Endodermal cell (in vitro differentiated cells): ENCODE measurements around the gene ASTL. TPM values are rescaled to one million over a fixed set of nuclear protein-coding genes. Genes with fewer than 3 reads are reported as not detected.

ENCODE experiments used
- DNase-seq: peaks from one replicate; pipeline ENCODE4 v3.0.0-alpha.2; 2017
- H3K27ac ChIP-seq: 2 replicates; pipeline ENCODE4 v1.5.1; 2013; ENCODE audit warnings: mild to moderate bottlenecking, low read depth, low read length, moderate library complexity
- H3K27me3 ChIP-seq: 2 replicates; pipeline ENCODE4 v1.6.1; 2013; ENCODE audit warnings: mild to moderate bottlenecking, low read length, moderate library complexity; ENCODE audit not compliant: insufficient read depth, control insufficient read depth, poor library complexity, severe bottlenecking
- H3K36me3 ChIP-seq: 2 replicates; pipeline ENCODE4 v1.7.0; 2013; ENCODE audit warnings: mild to moderate bottlenecking, low read length, moderate library complexity; ENCODE audit not compliant: control insufficient read depth, insufficient read depth
- H3K4me1 ChIP-seq: one replicate; pipeline ENCODE4 v1.7.0; 2013; ENCODE audit warnings: low read length; ENCODE audit not compliant: control insufficient read depth, insufficient read depth
- H3K4me3 ChIP-seq: 2 replicates; pipeline ENCODE4 v1.5.1; 2013; ENCODE audit warnings: mild to moderate bottlenecking, low read length, moderate library complexity
- H3K9ac ChIP-seq: 2 replicates; pipeline ENCODE4 v1.6.1; 2013; ENCODE audit warnings: mild to moderate bottlenecking, low read length, moderate library complexity; ENCODE audit not compliant: poor library complexity, severe bottlenecking; ENCODE audit errors: extremely low read depth
- H3K9me3 ChIP-seq: 2 replicates; pipeline ENCODE4 v1.6.1; 2013; ENCODE audit warnings: mild to moderate bottlenecking, low read length, moderate library complexity; ENCODE audit not compliant: control insufficient read depth
- H3K27ac Mint-ChIP-seq: 2 replicates; pipeline ENCODE4 v1.8.0; 2020; ENCODE audit warnings: mixed read lengths
- H3K27me3 Mint-ChIP-seq: 2 replicates; pipeline ENCODE4 v1.8.0; 2021; ENCODE audit warnings: mild to moderate bottlenecking, mixed read lengths; ENCODE audit not compliant: insufficient read depth
- H3K36me3 Mint-ChIP-seq: 2 replicates; pipeline ENCODE4 v1.8.0; 2020; ENCODE audit warnings: low read depth, mixed read lengths
- H3K4me1 Mint-ChIP-seq: 2 replicates; pipeline ENCODE4 v1.8.0; 2020; ENCODE audit warnings: mixed read lengths
- H3K4me3 Mint-ChIP-seq: 2 replicates; pipeline ENCODE4 v1.8.0; 2020; ENCODE audit warnings: mild to moderate bottlenecking, moderate library complexity, mixed read lengths
- H3K9me3 Mint-ChIP-seq: 2 replicates; pipeline ENCODE4 v1.8.0; 2020; ENCODE audit warnings: mild to moderate bottlenecking, mixed read lengths
- WGBS, 2 experiments: methylation state at CpG; one replicate each; pipeline versions ENCODE4 v1.1.5 to v1.1.7; 2013; ENCODE audit warnings: missing lambda C conversion rate in 2 of 2, mixed read lengths in 1 of 2; ENCODE audit not compliant: insufficient coverage in 1 of 2, insufficient read length in 1 of 2; 5-methylcytosine and 5-hydroxymethylcytosine counted together
- total RNA-seq, 2 donors: library from RNA; stranded (reverse); fragmentation: NEBNext Ultra II Directional in 1 of 2; extraction: Animal tissue kit (Norgen Biotek cat#: 25700) in 1 of 2; gene quantifications; 2 replicates in 1 of 2; 3 replicates in 1 of 2; pipeline ENCODE4 v1.2.1, GENCODE V29; 2021
- TF ChIP-seq, protein P1 (sequence below): fragments of 200-600 bp; sonication (generic); conservative IDR thresholded peaks from 2 replicates; pipeline ENCODE4 v1.5.0; 2021; ENCODE audit warnings: antibody characterized with exemption, mild to moderate bottlenecking

The ASTL gene
- total RNA-seq, 2 donors from 2014 or later, result not detected

DNA sequence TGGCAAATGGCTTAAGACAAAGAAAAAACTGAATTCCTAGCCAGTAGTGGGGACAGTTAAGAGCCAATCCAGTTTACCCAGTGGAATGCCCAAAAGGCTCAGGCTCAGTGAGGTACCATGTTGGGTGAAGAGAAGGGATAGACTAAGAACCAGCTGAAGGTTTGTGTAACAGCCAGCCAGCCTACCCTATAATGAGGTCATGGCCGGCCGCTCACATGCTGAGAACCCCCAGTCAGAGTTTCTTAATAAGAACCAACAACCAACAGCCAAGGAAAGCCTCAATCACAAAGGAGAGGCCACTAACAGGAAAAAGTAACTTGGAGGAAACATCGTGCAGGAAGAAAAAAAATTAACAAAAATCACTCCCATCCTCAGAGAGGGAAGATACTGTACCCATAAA lies 32.3 kb upstream of the ASTL start:
- no peak overlapping the region for H3K27ac Mint-ChIP-seq
- TF ChIP-seq, protein P1, sequence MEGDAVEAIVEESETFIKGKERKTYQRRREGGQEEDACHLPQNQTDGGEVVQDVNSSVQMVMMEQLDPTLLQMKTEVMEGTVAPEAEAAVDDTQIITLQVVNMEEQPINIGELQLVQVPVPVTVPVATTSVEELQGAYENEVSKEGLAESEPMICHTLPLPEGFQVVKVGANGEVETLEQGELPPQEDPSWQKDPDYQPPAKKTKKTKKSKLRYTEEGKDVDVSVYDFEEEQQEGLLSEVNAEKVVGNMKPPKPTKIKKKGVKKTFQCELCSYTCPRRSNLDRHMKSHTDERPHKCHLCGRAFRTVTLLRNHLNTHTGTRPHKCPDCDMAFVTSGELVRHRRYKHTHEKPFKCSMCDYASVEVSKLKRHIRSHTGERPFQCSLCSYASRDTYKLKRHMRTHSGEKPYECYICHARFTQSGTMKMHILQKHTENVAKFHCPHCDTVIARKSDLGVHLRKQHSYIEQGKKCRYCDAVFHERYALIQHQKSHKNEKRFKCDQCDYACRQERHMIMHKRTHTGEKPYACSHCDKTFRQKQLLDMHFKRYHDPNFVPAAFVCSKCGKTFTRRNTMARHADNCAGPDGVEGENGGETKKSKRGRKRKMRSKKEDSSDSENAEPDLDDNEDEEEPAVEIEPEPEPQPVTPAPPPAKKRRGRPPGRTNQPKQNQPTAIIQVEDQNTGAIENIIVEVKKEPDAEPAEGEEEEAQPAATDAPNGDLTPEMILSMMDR, result no peak
- 95% methylated on average over 3 of the region's 3 CpGs; no CpG with 5 or more reads in 1 of the 2 experiments for WGBS, 2 experiments

DNA sequence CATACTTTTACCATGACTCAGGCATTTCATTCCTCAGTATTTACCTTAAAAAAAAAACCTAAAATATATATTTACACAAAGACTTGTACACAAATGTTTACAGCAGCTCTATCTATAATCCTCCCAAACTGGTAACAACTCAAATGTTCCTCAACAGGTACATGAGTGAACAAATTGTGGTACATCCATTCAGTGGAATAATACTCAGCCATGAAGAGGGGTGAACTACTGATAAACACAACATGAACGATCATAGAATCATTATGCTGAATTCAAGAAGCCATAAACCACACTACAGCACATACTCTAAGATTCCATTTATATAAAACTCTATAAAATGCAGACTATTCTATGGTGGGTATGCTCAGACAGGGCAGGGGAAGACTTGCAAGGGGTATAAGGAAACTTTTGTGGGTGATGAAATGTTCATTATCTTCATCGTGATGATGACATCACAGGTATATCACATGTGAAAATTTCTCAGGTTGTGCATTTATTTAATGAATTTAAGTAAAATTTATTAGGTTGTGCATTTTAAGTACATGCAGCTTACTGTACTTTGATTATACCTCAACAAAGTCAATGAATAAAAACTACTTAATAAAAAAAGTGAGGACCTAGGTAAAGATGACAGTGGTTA lies 31.7 kb upstream of the ASTL start:
- H3K4me1 ChIP-seq, result no peaks in the 10 kb centered on the region
- H3K4me3 Mint-ChIP-seq, result no peak overlapping the region
- H3K4me1 Mint-ChIP-seq, result no peaks in the 10 kb centered on the region
- peaks cover 7% of the 10 kb centered on the region for H3K9me3 ChIP-seq
- 88 to 100% methylated on average over 1 to 2 of the region's 2 CpGs for WGBS, 2 experiments
- H3K27ac ChIP-seq, result no peak overlapping the region
- no peaks in the 10 kb centered on the region for H3K36me3 ChIP-seq
- H3K27me3 Mint-ChIP-seq, result no peaks in the 10 kb centered on the region
- TF ChIP-seq, protein P1, result no peak
- no peak overlapping the region for H3K9ac ChIP-seq
- H3K4me3 ChIP-seq, result peak overlapping the region; percentile 28
- H3K27ac Mint-ChIP-seq, result no peak overlapping the region
- H3K36me3 Mint-ChIP-seq, result no peaks in the 10 kb centered on the region
- DNase-seq, result no peak
- peaks cover 6% of the 10 kb centered on the region for H3K9me3 Mint-ChIP-seq
- no peaks in the 10 kb centered on the region for H3K27me3 ChIP-seq

More for the DNA sequence above, 32.3 kb upstream of the ASTL start:
- no peak overlapping the region for H3K9ac ChIP-seq
- no peaks in the 10 kb centered on the region for H3K4me1 Mint-ChIP-seq
- no peaks in the 10 kb centered on the region for H3K27me3 ChIP-seq
- H3K36me3 Mint-ChIP-seq, result no peaks in the 10 kb centered on the region
- H3K9me3 Mint-ChIP-seq, result peaks cover 6% of the 10 kb centered on the region
- H3K27ac ChIP-seq, result no peak overlapping the region
- no peaks in the 10 kb centered on the region for H3K4me1 ChIP-seq
- no peaks in the 10 kb centered on the region for H3K36me3 ChIP-seq
- peaks cover 7% of the 10 kb centered on the region for H3K9me3 ChIP-seq
- DNase-seq, result no peak
- H3K27me3 Mint-ChIP-seq, result no peaks in the 10 kb centered on the region
- no peak overlapping the region for H3K4me3 Mint-ChIP-seq
- H3K4me3 ChIP-seq, result no peak overlapping the region

DNA sequence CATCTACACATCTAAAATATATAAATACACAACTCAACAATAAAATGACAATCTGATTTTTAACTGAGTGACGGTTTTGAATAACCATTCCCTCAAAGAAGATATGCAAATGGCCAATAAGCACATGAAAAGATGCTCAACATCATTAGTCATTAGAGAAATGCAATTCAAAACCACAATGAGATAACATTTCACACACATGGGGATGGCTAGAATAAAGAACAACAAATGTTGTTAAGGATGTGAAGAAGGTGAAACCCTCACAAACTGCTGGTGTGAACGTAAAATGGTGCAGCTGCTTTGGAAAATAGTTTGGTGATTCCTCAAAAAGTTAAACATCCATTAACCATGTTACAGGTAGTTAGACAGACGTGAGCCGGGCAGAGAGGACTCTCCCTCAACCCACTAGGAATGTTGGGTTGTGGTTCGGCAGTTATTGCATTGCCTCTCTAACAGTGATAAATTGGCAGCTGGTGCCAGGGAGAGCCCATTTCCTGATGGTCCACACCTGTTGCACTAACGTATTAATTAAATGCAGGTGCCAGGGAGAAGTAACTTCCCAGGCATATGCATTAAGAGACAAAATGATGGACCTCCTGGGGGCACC lies 29.2 kb upstream of the ASTL start:
- no peak for DNase-seq
- Histone ChIP-seq H3K27me3 (no peaks in the 10 kb centered on the region), H3K9me3 (peaks cover 7% of the 10 kb centered on the region), H3K4me1 (no peaks in the 10 kb centered on the region), H3K4me3 (no peak overlapping the region), H3K36me3 (no peaks in the 10 kb centered on the region), H3K9ac (no peak overlapping the region), H3K27ac (no peak overlapping the region)
- TF ChIP-seq, protein P1, result no peak
- Mint-ChIP-seq H3K9me3 (peaks cover 6% of the 10 kb centered on the region), H3K36me3 (no peaks in the 10 kb centered on the region), H3K27ac (no peak overlapping the region), H3K27me3 (no peaks in the 10 kb centered on the region), H3K4me1 (peaks cover 3% of the 10 kb centered on the region), H3K4me3 (no peak overlapping the region)
- 86 to 95% methylated on average over 3 to 6 of the region's 6 CpGs for WGBS, 2 experiments
